NCI-H1694 treated with DMSO at 0.1 percent for 48 hours (cell line): Measurements from ENCODE around the gene GPX8.

Source experiments
- DNase-seq: peaks from one replicate; lab custom pipeline; 2025; lab: John Stamatoyannopoulos, UW

The GPX8 gene

GRCh38 chr5:55172937-55173686 is 13.1 kb downstream of the GPX8 start, which contains the start of gene CDC20B:
Gene CDC20B (minus strand): TSS chr5:55173177. CDS start chr5:55173000, 177 bp downstream.
- DNase-seq: peak; percentile 83

- peak; percentile 80 for DNase-seq
These were observed 13.8 kb downstream of the GPX8 start for GRCh38 chr5:55173687-55174230.

GRCh38 chr5:55175781-55176175 is 15.8 kb downstream of the GPX8 start:
- DNase-seq: no peak

- no peak for DNase-seq
These were observed 16.3 kb downstream of the GPX8 start for GRCh38 chr5:55176176-55176818.

GRCh38 chr5:55177078-55177477 is 17.1 kb downstream of the GPX8 start:
- DNase-seq: no peak

GRCh38 chr5:55180016-55180415 is 20.0 kb downstream of the GPX8 start:
- no peak for DNase-seq

- peak; percentile 52 for DNase-seq
These were observed 27.4 kb downstream of the GPX8 start for GRCh38 chr5:55187370-55187769.

GRCh38 chr5:55188656-55189540 is 28.9 kb downstream of the GPX8 start:
- DNase-seq: no peak

GRCh38 chr5:55191165-55191564 is 31.2 kb downstream of the GPX8 start:
- DNase-seq: no peak

GRCh38 chr5:55205001-55205400 is 45.0 kb downstream of the GPX8 start:
- DNase-seq: no peak

- no peak for DNase-seq
These were observed 51.4 kb downstream of the GPX8 start for GRCh38 chr5:55211184-55211874.
